22Rv1 (cell line): ENCODE measurements around the gene TDRD1.

ENCODE experiments used
- H3K27ac ChIP-seq: fragments of 450-650 bp; 2 replicates; pipeline ENCODE4 v1.5.1; 2017
- CTCF ChIP-seq: fragments of 450-650 bp; IDR thresholded peaks from 2 replicates; pipeline ENCODE4 v1.5.1; 2017; ENCODE audit warnings: mild to moderate bottlenecking
- ZFX ChIP-seq: fragments of 450-650 bp; IDR thresholded peaks from 2 replicates; pipeline ENCODE4 v1.6.1; 2017; ENCODE audit warnings: antibody characterized with exemption, borderline replicate concordance

The TDRD1 gene

GRCh38 chr10:114206902-114207301 is 27.7 kb downstream of the TDRD1 start:
- H3K27ac ChIP-seq: no peak overlapping the region
- no peak for TF ChIP-seq ZFX
- TF ChIP-seq CTCF: no peak

GRCh38 chr10:114207349-114207748 is 28.2 kb downstream of the TDRD1 start:
- TF ChIP-seq ZFX: no peak
- no peak for TF ChIP-seq CTCF
- no peak overlapping the region for H3K27ac ChIP-seq

- no peak overlapping the region for H3K27ac ChIP-seq
- TF ChIP-seq CTCF: no peak
- TF ChIP-seq ZFX: no peak
These were observed 29.2 kb downstream of the TDRD1 start for GRCh38 chr10:114208351-114208750.

DNA sequence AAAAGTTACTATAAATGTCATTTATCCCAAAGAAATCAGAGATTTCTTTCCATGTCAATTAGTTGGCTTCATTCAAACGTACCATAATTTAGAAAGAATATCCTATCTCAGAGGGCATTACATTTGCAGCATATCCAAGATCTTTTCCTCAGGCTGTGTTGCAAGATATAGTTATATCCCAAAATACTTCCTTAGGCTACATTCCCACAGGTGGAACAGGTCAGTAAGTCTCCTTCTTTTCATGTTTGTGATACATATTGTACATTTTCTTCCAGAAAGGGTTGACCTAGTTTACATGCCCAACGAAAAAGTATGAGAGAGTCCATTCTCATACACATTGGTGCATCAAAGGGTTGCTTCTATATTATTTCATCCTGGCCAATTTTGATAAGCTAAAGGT is 33.0 kb downstream of the TDRD1 start:
- TF ChIP-seq ZFX: no peak
- no peak for TF ChIP-seq CTCF

DNA sequence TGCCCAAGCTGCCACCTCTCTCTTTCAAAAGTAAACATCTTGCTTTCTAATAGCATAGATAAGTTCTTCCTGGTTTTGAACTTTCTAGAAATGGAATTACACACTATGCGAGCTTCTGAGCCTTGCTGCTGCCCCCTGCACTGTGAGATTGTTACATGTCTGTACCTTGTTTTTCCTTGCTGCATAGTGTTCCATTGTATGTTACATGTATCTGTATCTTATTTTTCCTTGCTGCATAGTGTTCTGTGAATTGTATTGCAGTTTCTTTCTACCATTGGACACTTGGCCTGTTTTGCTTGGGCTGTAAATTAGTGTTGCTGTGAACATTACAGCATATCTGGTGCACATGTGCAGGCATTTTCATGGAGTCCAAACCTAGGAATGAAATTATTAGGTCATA is 35.9 kb downstream of the TDRD1 start:
- H3K27ac ChIP-seq: no peak overlapping the region
- TF ChIP-seq ZFX (no peak), CTCF (no peak)

More for the DNA sequence above, 33.0 kb downstream of the TDRD1 start:
- H3K27ac ChIP-seq: no peak overlapping the region

DNA sequence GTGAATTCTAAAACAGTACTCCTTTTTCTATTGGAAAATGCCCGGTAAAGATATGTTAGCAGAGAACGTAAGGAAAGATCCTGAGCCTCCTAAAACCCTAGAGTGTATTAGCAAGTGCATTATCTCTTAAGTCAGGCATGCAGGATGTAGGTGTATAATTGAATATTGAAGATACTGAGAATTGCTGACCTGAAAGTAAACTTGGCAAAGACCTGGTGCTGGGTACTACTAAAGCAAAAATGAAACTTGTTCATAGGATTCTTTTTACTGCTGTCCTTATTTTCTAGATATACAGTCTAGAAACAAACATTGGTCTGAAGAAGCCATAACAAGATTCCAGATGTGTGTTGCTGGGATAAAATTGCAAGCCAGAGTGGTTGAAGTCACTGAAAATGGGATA is 41.1 kb downstream of the TDRD1 start:
- H3K27ac ChIP-seq: no peak overlapping the region
- TF ChIP-seq CTCF (no peak), ZFX (no peak)

- no peak overlapping the region for H3K27ac ChIP-seq
- TF ChIP-seq CTCF (no peak), ZFX (no peak)
These were observed 42.1 kb downstream of the TDRD1 start for GRCh38 chr10:114221235-114221634.
